HG03558 (cell line): Measurements from ENCODE around the gene FAF1.

Experiments
- ATAC-seq: cut with Tn5 transposase; IDR thresholded peaks from one replicate; pipeline ENCODE4 v1.9.1; 2021; ENCODE audit warnings: moderate number of reproducible peaks; ENCODE audit not compliant: unreplicated experiment; ENCODE audit errors: extremely low read depth

FAF1 gene

GRCh38 chr1:50666849-50667248, 293.2 kb downstream of the FAF1 start:
- no peak for ATAC-seq

- no peak for ATAC-seq
Measured at GRCh38 chr1:50665413-50665812, 294.7 kb downstream of the FAF1 start.

- ATAC-seq = no peak
Measured at GRCh38 chr1:50661626-50662025, 298.4 kb downstream of the FAF1 start.

GRCh38 chr1:50659107-50659662, 300.9 kb downstream of the FAF1 start:
- ATAC-seq = no peak

- no peak for ATAC-seq
Measured at GRCh38 chr1:50658459-50659076, 301.5 kb downstream of the FAF1 start.

- ATAC-seq = no peak
Measured at GRCh38 chr1:50656931-50657330, 303.1 kb downstream of the FAF1 start.

- no peak for ATAC-seq
Measured at GRCh38 chr1:50651476-50652263, 308.4 kb downstream of the FAF1 start.

GRCh38 chr1:50646526-50646925, 313.5 kb downstream of the FAF1 start:
- no peak for ATAC-seq

- no peak for ATAC-seq
Measured at GRCh38 chr1:50645139-50645538, 314.9 kb downstream of the FAF1 start.

- no peak for ATAC-seq
Measured at GRCh38 chr1:50644447-50645105, 315.5 kb downstream of the FAF1 start.

- no peak for ATAC-seq
Measured at GRCh38 chr1:50637460-50637859, 322.6 kb downstream of the FAF1 start.

- ATAC-seq = no peak
Measured at GRCh38 chr1:50634251-50634650, 325.8 kb downstream of the FAF1 start.

- ATAC-seq = no peak
Measured at GRCh38 chr1:50633465-50633864, 326.6 kb downstream of the FAF1 start.

GRCh38 chr1:50631161-50631560, 328.9 kb downstream of the FAF1 start:
- ATAC-seq = no peak

GRCh38 chr1:50622259-50622658, 337.8 kb downstream of the FAF1 start:
- no peak for ATAC-seq

GRCh38 chr1:50620680-50621329, 339.3 kb downstream of the FAF1 start:
- no peak for ATAC-seq

GRCh38 chr1:50615036-50615750, 344.9 kb downstream of the FAF1 start:
- no peak for ATAC-seq

- no peak for ATAC-seq
Measured at GRCh38 chr1:50611675-50612074, 348.4 kb downstream of the FAF1 start.

GRCh38 chr1:50610563-50610962, 349.5 kb downstream of the FAF1 start:
- ATAC-seq = peak; percentile 61

GRCh38 chr1:50609508-50609907, 350.6 kb downstream of the FAF1 start:
- no peak for ATAC-seq
